Loucy (cell line): Measurements from ENCODE around the gene RER1.
"Not testable (repeated sequence)": the region's sequence is repeated elsewhere in the genome, so short reads cannot be mapped to it uniquely, and the experiment has no call there.

Experiments used
- H2AFZ ChIP-seq: fragments of 200-600 bp; sonication (generic); 2 replicates; pipeline ENCODE4 v1.6.0; 2016; ENCODE audit warnings: antibody characterized with exemption, mild to moderate bottlenecking, low read length, moderate library complexity
- H3F3A ChIP-seq: fragments of 200-600 bp; 2 replicates; pipeline ENCODE4 v1.6.0; 2016; ENCODE audit warnings: antibody characterized with exemption, low read depth, mild to moderate bottlenecking
- H3K27me3 ChIP-seq: fragments of 200-600 bp; sonication (generic); 2 replicates; pipeline ENCODE4 v1.6.1; 2014; ENCODE audit warnings: low read length, mild to moderate bottlenecking; ENCODE audit not compliant: insufficient read depth, poor library complexity, severe bottlenecking
- H3K36me3 ChIP-seq: fragments of 200-600 bp; sonication (generic); 2 replicates; pipeline ENCODE4 v1.6.1; 2016; ENCODE audit warnings: low read length; ENCODE audit not compliant: insufficient read depth
- H3K4me1 ChIP-seq: fragments of 200-600 bp; sonication (generic); 2 replicates; pipeline ENCODE4 v1.5.1; 2014; ENCODE audit warnings: low read length, mild to moderate bottlenecking; ENCODE audit not compliant: insufficient read depth, poor library complexity, severe bottlenecking
- H3K4me2 ChIP-seq: fragments of 200-600 bp; sonication (generic); 2 replicates; pipeline ENCODE4 v1.6.0; 2014; ENCODE audit warnings: antibody characterized with exemption, low read length, low read depth, mild to moderate bottlenecking; ENCODE audit not compliant: poor library complexity, severe bottlenecking
- H3K4me3 ChIP-seq: fragments of 200-600 bp; sonication (generic); 2 replicates; pipeline ENCODE4 v1.5.1; 2014; ENCODE audit warnings: low read length, mild to moderate bottlenecking, mixed read lengths; ENCODE audit not compliant: poor library complexity, severe bottlenecking
- H3K79me2 ChIP-seq: fragments of 200-600 bp; sonication (generic); 2 replicates; pipeline ENCODE4 v1.6.1; 2014; ENCODE audit warnings: low read length; ENCODE audit not compliant: insufficient read depth
- H3K9ac ChIP-seq: fragments of 200-600 bp; sonication (generic); 2 replicates; pipeline ENCODE4 v1.6.0; 2014; ENCODE audit warnings: mild to moderate bottlenecking, low read depth, low read length, moderate library complexity; ENCODE audit not compliant: poor library complexity, severe bottlenecking
- H3K9me2 ChIP-seq: fragments of 200-600 bp; sonication (generic); replicated peaks from 2 replicates; pipeline ENCODE4 v1.6.1; 2016; ENCODE audit warnings: low read depth, low read length, mixed read lengths
- H3K9me3 ChIP-seq: fragments of 200-600 bp; sonication (generic); 2 replicates; pipeline ENCODE4 v1.6.1; 2014; ENCODE audit warnings: mild to moderate bottlenecking, antibody characterized with exemption, low read length, low read depth; ENCODE audit not compliant: insufficient read depth
- H4K20me1 ChIP-seq: fragments of 200-600 bp; sonication (generic); 2 replicates; pipeline ENCODE4 v1.6.0; 2014; ENCODE audit warnings: antibody characterized with exemption, low read length, mild to moderate bottlenecking; ENCODE audit not compliant: insufficient read depth, poor library complexity, severe bottlenecking
- CTCF ChIP-seq: fragments of 200-600 bp; sonication (generic); conservative IDR thresholded peaks from 2 replicates; pipeline ENCODE4 v1.5.1; 2014; ENCODE audit warnings: mild to moderate bottlenecking, antibody characterized with exemption, low read length
- EZH2phosphoT487 ChIP-seq: fragments of 200-600 bp; IDR thresholded peaks from 2 replicates; pipeline ENCODE4 v1.6.1; 2018; ENCODE audit warnings: antibody characterized with exemption, mild to moderate bottlenecking, moderate library complexity, borderline replicate concordance

Gene RER1

GRCh38 chr1:2439369-2439768 is 47.7 kb downstream of the RER1 start:
- Histone ChIP-seq H3K79me2 (no peaks in the 10 kb centered on the region), H3K4me2 (no peak overlapping the region), H3K27me3 (no peaks in the 10 kb centered on the region), H3K9me2 (no peaks in the 10 kb centered on the region), H3K4me1 (no peaks in the 10 kb centered on the region), H4K20me1 (no peaks in the 10 kb centered on the region), H3K9me3 (no peaks in the 10 kb centered on the region), H3K4me3 (no peak overlapping the region), H3K36me3 (no peaks in the 10 kb centered on the region), H3K9ac (no peak overlapping the region), H3F3A (no peaks in the 10 kb centered on the region), H2AFZ (no peak overlapping the region)
- TF ChIP-seq EZH2phosphoT487 (no peak), CTCF (no peak)

GRCh38 chr1:2440346-2440745 is 48.7 kb downstream of the RER1 start:
- not testable (repeated sequence) for H3K9me2 ChIP-seq, H3K4me1 ChIP-seq, H4K20me1 ChIP-seq, H3K79me2 ChIP-seq, H3K9me3 ChIP-seq, H3K27me3 ChIP-seq, H3K4me3 ChIP-seq, H3K36me3 ChIP-seq, H3K4me2 ChIP-seq, H2AFZ ChIP-seq, H3K9ac ChIP-seq, H3F3A ChIP-seq

DNA sequence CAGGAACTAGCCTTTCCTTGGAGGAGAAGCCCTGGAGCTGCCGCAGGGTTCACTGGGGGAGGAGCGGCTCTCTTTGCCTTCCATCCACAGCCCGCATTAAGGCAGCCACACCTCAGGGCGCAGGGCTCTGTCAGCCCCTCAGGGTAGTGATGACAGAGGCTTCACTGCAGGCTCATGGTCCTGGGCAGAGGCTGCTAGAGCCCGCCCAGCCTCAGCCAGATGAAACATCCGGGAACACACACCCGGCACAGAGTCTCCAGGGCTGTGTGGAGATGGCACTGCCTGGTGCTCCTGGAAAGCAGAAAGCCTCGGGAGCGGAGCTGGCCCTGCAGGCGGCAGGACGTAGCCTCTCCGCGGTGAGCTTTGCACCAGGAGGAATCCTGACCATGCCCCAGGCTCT is 50.1 kb downstream of the RER1 start:
- H3K79me2 ChIP-seq: no peaks in the 10 kb centered on the region
- H3K4me1 ChIP-seq: no peaks in the 10 kb centered on the region
- H3K9me2 ChIP-seq: no peaks in the 10 kb centered on the region
- TF ChIP-seq EZH2phosphoT487 (no peak), CTCF (no peak)
- no peaks in the 10 kb centered on the region for H3F3A ChIP-seq
- H4K20me1 ChIP-seq: no peaks in the 10 kb centered on the region
- H3K9me3 ChIP-seq: no peaks in the 10 kb centered on the region
- no peaks in the 10 kb centered on the region for H3K36me3 ChIP-seq
- no peak overlapping the region for H2AFZ ChIP-seq
- H3K4me3 ChIP-seq: no peak overlapping the region
- no peak overlapping the region for H3K9ac ChIP-seq
- no peak overlapping the region for H3K4me2 ChIP-seq
- H3K27me3 ChIP-seq: no peaks in the 10 kb centered on the region

DNA sequence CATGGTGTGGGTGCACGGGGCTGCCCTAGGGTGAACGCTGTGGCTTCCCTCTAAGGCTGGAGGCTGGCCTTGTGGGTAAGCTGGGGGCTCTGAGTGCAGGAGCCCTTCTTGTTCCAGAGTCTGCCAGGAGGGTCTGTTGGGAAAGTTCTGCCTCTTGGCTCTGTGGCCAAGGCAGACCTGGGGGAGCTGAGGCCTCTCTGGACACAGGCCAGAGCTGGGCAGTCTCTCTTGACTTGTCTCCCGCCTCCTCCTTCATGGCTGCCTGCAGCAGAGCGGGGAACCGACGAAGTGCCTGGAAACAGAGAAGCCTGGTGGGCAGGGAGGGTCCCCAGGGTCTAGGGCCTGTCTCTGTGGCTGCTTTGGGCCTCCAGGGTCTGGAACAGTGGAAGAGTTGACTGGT is 51.0 kb downstream of the RER1 start:
- no peak overlapping the region for H2AFZ ChIP-seq

More for the DNA sequence above, 51.0 kb downstream of the RER1 start:
- Histone ChIP-seq H3F3A (no peaks in the 10 kb centered on the region), H3K36me3 (no peaks in the 10 kb centered on the region), H3K4me2 (no peak overlapping the region), H3K27me3 (no peaks in the 10 kb centered on the region), H4K20me1 (no peaks in the 10 kb centered on the region), H3K9ac (no peak overlapping the region), H3K4me1 (no peaks in the 10 kb centered on the region), H3K79me2 (no peaks in the 10 kb centered on the region), H3K9me2 (no peaks in the 10 kb centered on the region), H3K4me3 (no peak overlapping the region), H3K9me3 (no peaks in the 10 kb centered on the region)
- no peak for TF ChIP-seq EZH2phosphoT487
- TF ChIP-seq CTCF: no peak
